Mucosa of gallbladder (tissue), 1 donor: ENCODE results near the gene ATG13. TPM values are rescaled to one million over a fixed set of nuclear protein-coding genes. Genes with fewer than 3 reads are reported as not detected.

Experiments
- DNase-seq: peaks from one replicate; pipeline ENCODE4 v3.0.0-alpha.2; 2020; ENCODE audit warnings: low spot score
- total RNA-seq: library from RNA; stranded (reverse); gene quantifications from one replicate; pipeline ENCODE4 v1.2.1, GENCODE V29; 2021
- donor health status: DM: no; HTN: no; CAD: no.

ATG13 gene
- total RNA-seq, 1 donor from 2014 or later, result 91.0 TPM

GRCh38 chr11:46723359-46723680 lies 106.0 kb downstream of the ATG13 start:
- no peak for DNase-seq

GRCh38 chr11:46724088-46724487 lies 106.7 kb downstream of the ATG13 start:
- no peak for DNase-seq

Other genes with a start within 250 kb of the ATG13 start
- 106 TPM for gene MDK, start 235.9 kb upstream of the ATG13 start, total RNA-seq
- not detected for gene CHRM4, start 225.8 kb upstream of the ATG13 start, total RNA-seq
- 42.1 TPM for gene AMBRA1, start 23.5 kb upstream of the ATG13 start, total RNA-seq
- gene HARBI1, start 326 bp upstream of the ATG13 start, total RNA-seq, result 4.7 TPM
- gene ARHGAP1, start 83.1 kb downstream of the ATG13 start, total RNA-seq, result 138 TPM
- 12.9 TPM for gene ZNF408, start 83.5 kb downstream of the ATG13 start, total RNA-seq
- 21.4 TPM for gene F2, start 101.7 kb downstream of the ATG13 start, total RNA-seq
- 64.6 TPM for gene CKAP5, start 228.7 kb downstream of the ATG13 start, total RNA-seq